Lung (tissue), 12 donors: ENCODE measurements around the gene MAML3. TPM values are rescaled to one million over a fixed set of nuclear protein-coding genes. Genes with fewer than 3 reads are reported as not detected.

Experiments used
- ATAC-seq: fragments of 200-7000 bp; cut with Tn5 transposase; one replicate; pipeline ENCODE4 v1.9.1; 2020; ENCODE audit warnings: moderate number of reproducible peaks; ENCODE audit not compliant: insufficient read depth, low FRiP score
- DNase-seq, 3 donors: peaks; one replicate each; pipeline ENCODE4 v3.0.0-alpha.2; 2013 to 2017
- H3K27ac ChIP-seq, 2 donors: one replicate each; pipeline ENCODE4 v1.5.1; 2013; ENCODE audit warnings: mild to moderate bottlenecking in 2 of 2, moderate library complexity in 2 of 2, control low read depth in 1 of 2, inconsistent platforms in 1 of 2, low read depth in 1 of 2, low read length in 1 of 2
- H3K27me3 ChIP-seq, 3 donors: one replicate each; pipeline ENCODE4 v1.5.1; 2013; ENCODE audit warnings: low read length in 2 of 3; ENCODE audit not compliant: control insufficient read depth in 3 of 3, insufficient read depth in 3 of 3
- H3K36me3 ChIP-seq, 4 donors: one replicate each; pipeline ENCODE4 v1.5.1; 2013; ENCODE audit warnings: low read length in 4 of 4, mild to moderate bottlenecking in 1 of 4, moderate library complexity in 1 of 4; ENCODE audit not compliant: control insufficient read depth in 4 of 4, insufficient read depth in 4 of 4
- H3K4me1 ChIP-seq, 5 donors: one replicate each; pipeline ENCODE4 v1.5.1; 2013; ENCODE audit warnings: low read length in 5 of 5, mild to moderate bottlenecking in 2 of 5, moderate library complexity in 1 of 5; ENCODE audit not compliant: control insufficient read depth in 5 of 5, insufficient read depth in 5 of 5
- H3K4me3 ChIP-seq: one replicate; pipeline ENCODE4 v1.5.1; 2013; ENCODE audit warnings: mild to moderate bottlenecking, control low read depth, moderate library complexity
- H3K9ac ChIP-seq, 2 donors: one replicate each; pipeline ENCODE4 v1.5.1; 2013; ENCODE audit warnings: low read length in 2 of 2, control low read depth in 1 of 2; ENCODE audit not compliant: insufficient read depth in 1 of 2
- H3K9me3 ChIP-seq, 4 donors: one replicate each; pipeline ENCODE4 v1.5.1; 2013; ENCODE audit warnings: low read length in 3 of 4, mild to moderate bottlenecking in 1 of 4, moderate library complexity in 1 of 4; ENCODE audit not compliant: control insufficient read depth in 4 of 4, insufficient read depth in 3 of 4
- WGBS, 2 donors: extraction: QIAGEN DNeasy Blood & Tissue Kit; methylation state at CpG; one replicate each; pipeline ENCODE4 v1.1.7; 2013; 5-methylcytosine and 5-hydroxymethylcytosine counted together
- polyA plus RNA-seq, 2 donors: library from polyadenylated mRNA; stranded (reverse); fragments of 200-250 nt; gene quantifications; one replicate each; pipeline ENCODE4 v1.2.1, GENCODE V29; 2013
- total RNA-seq, 2 donors: library from RNA; depleted of rRNA in 1 of 2; stranded (reverse); fragments of >200 nt in 1 of 2; gene quantifications; one replicate each; pipeline ENCODE4 v1.2.1, GENCODE V29; 2014 to 2021
- TF ChIP-seq, protein P1 (sequence below): IDR thresholded peaks from 2 replicates; pipeline ENCODE4 v1.5.1; 2012; ENCODE audit warnings: mild to moderate bottlenecking; ENCODE audit errors: control extremely low read depth, extremely low read depth
- donor health status: control.
- donor health status: control.
- donor health status: Bipolar disorder and iron deficiency.
- donor health status: healthy.
- donor health status: DM: yes; HTN: yes; CAD: no.

Gene MAML3
- total and polyA plus RNA-seq, 4 donors, result 3.0 to 16.4 (median 8.5) TPM

DNA sequence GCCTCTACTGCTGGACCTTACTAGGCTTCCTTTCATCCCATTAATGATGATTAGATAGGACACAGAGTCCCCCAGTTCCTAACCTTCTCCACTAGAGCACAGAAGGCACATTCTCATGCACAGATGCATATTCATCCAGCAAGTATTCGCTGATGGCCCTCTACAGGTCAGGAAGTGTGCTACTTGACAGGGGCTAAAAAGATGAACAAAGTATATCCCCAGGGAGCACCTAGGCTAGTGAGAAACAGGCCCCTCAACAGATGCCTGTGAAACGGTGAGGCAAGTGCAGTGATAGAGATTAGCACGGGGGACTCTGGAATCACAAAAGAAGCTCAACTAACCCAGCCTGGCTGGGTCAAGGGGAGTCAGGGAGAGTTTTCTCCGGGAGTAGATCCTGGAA is 392.5 kb downstream of the MAML3 start:
- Histone ChIP-seq H3K4me3 (no peak overlapping the region), H3K4me1 (peaks cover 15 to 39% (median 22%) of the 10 kb centered on the region in 5 donors), H3K27ac (peak overlapping the region; percentile 2 to 68), H3K9me3 (no peaks in the 10 kb centered on the region), H3K27me3 (no peaks in the 10 kb centered on the region), H3K9ac (no peak overlapping the region), H3K36me3 (no peaks in the 10 kb centered on the region)
- 60 to 67% methylated on average over 4 of the region's 4 CpGs for WGBS, 2 donors
- DNase-seq (no peak), ATAC-seq (no peak)
- TF ChIP-seq, protein P1, sequence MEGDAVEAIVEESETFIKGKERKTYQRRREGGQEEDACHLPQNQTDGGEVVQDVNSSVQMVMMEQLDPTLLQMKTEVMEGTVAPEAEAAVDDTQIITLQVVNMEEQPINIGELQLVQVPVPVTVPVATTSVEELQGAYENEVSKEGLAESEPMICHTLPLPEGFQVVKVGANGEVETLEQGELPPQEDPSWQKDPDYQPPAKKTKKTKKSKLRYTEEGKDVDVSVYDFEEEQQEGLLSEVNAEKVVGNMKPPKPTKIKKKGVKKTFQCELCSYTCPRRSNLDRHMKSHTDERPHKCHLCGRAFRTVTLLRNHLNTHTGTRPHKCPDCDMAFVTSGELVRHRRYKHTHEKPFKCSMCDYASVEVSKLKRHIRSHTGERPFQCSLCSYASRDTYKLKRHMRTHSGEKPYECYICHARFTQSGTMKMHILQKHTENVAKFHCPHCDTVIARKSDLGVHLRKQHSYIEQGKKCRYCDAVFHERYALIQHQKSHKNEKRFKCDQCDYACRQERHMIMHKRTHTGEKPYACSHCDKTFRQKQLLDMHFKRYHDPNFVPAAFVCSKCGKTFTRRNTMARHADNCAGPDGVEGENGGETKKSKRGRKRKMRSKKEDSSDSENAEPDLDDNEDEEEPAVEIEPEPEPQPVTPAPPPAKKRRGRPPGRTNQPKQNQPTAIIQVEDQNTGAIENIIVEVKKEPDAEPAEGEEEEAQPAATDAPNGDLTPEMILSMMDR, result no peak

DNA sequence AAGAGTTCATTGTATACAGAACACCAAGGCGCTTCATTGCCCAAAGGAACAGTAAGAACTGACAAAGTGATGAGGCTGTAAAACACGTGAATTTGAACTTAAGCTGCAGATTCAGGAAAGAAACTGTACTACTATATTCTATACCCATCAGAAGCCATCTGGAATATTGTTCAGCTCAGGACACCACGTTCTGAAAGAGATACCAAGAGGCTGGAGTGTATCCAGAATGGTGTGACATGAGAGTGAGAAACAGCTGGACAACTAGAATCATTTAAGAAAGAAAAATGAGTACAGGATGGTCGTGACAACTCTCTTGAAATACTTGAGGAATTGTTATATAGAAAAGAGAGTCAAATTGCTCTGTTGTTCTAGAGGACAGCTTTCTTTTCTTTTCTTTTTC is 393.4 kb downstream of the MAML3 start:
- peak in 2 of 3 donors; percentile 70 to 75 for DNase-seq
- ATAC-seq, result no peak
- TF ChIP-seq, protein P1, result no peak
- H3K27ac ChIP-seq, result no peak overlapping the region
- no peaks in the 10 kb centered on the region for H3K36me3 ChIP-seq
- H3K9ac ChIP-seq, result no peak overlapping the region
- peaks cover 14 to 39% (median 22%) of the 10 kb centered on the region in 5 donors for H3K4me1 ChIP-seq
- WGBS, 2 donors, result 78 to 85% methylated on average over 4 of the region's 4 CpGs
- H3K4me3 ChIP-seq, result no peak overlapping the region
- H3K9me3 ChIP-seq, result no peaks in the 10 kb centered on the region
- no peaks in the 10 kb centered on the region for H3K27me3 ChIP-seq

DNA sequence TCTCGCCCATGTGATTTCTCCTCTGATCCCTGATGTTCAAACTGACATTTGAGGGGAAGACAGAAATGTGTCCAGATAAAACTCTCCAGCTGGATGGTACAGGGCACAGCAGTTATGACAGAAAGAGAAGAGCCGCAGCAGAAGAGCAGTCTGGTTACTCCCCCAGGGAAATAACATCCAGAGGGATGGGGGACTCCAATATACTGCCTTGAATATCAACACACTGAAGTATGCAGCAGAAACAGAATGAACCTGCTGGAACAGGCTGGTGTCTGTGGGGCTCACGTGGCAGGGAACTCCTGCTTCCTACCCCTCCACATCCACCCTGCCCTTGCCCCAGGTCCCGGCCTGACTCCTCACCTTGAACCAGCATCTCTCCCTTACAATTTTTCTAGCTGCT is 394.9 kb downstream of the MAML3 start:
- TF ChIP-seq, protein P1, result no peak
- no peak for ATAC-seq
- WGBS, 2 donors, result 79 to 94% methylated on average over 4 of the region's 4 CpGs
- Histone ChIP-seq H3K36me3 (no peaks in the 10 kb centered on the region), H3K27ac (no peak overlapping the region), H3K27me3 (no peaks in the 10 kb centered on the region), H3K4me3 (no peak overlapping the region), H3K9me3 (no peaks in the 10 kb centered on the region), H3K4me1 (peaks cover 6 to 34% (median 22%) of the 10 kb centered on the region in 5 donors), H3K9ac (no peak overlapping the region)
- DNase-seq, result no peak

DNA sequence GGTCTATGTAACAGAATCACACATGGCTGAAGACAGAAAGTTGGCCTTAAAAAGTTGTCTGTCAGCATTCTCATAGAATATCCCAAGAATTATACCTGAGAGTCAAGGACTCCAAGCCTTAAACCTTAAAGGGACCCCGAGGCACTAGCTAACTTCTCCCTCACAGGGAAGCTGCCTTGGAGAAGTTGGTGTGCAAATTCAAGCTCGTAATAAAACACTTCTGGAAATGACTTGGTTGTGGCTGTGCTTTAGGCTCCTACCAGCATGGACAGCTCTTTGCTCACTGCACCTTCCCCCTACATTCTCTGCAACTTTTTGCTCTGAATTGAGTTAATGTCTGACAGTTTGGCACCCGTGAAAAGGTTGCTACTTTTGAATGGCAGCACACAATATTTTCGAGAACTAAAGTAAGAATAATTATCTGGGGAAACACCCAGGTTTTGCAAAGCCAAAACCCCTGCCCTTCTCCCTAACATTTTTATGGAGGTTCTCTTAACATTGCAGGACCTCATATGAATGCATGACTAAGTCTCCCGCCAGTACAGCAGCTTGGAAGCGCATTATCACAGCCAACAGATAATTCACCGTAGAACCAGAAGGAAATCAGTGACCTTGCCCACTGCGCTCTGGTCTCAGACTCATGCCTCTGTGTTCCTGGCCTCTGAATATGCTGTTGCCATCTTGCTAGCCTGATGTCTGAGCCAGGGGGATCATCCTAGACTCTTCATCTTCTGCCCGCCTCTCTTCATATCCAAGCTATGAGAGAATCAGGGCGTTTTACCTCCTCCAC is 397.4 kb downstream of the MAML3 start:
- H3K27me3 ChIP-seq, result no peaks in the 10 kb centered on the region
- ATAC-seq, result no peak
- H3K27ac ChIP-seq, result no peak overlapping the region
- DNase-seq, result no peak
- peaks cover 1 to 11% (median 5%) of the 10 kb centered on the region in 5 donors for H3K4me1 ChIP-seq
- no peak overlapping the region for H3K9ac ChIP-seq
- no peaks in the 10 kb centered on the region for H3K36me3 ChIP-seq
- no peaks in the 10 kb centered on the region for H3K9me3 ChIP-seq
- no peak overlapping the region for H3K4me3 ChIP-seq
- TF ChIP-seq, protein P1, result no peak
- WGBS, 2 donors, result 84 to 87% methylated on average over 10 of the region's 10 CpGs
